ENCODE data around the gene ABCA1.

- TF ChIP-seq POLR2A (IDR thresholded peaks at IDR 0.05) (no peak), CTCF (IDR thresholded peaks at IDR 0.05) (no peak)
Observed at GRCh38 chr9:104951487-104951886, 23.5 kb upstream of the ABCA1 start.
